HepG2 (cell line): ENCODE measurements around the gene DDX10.

Experiments
- ASH2L ChIP-seq: fragments of 300-600, 200-600 bp; sonication (generic); IDR thresholded peaks from 2 replicates; pipeline ENCODE4 v1.7.0; 2017; ENCODE audit warnings: low read depth, mild to moderate bottlenecking, moderate library complexity, mixed read lengths, low read length; ENCODE audit not compliant: insufficient read length
- JUN ChIP-seq: sonication (generic); formaldehyde crosslinking; IDR thresholded peaks from 2 replicates; pipeline ENCODE4 v1.4.0; 2020; ENCODE audit warnings: mild to moderate bottlenecking, missing genetic modification reagents
- MAFG ChIP-seq: sonication (generic); formaldehyde crosslinking; IDR thresholded peaks from 2 replicates; pipeline ENCODE4 v1.5.1; 2020; ENCODE audit warnings: mild to moderate bottlenecking, missing genetic modification reagents
- SP1 ChIP-seq, 2 experiments: fragments of 450-650 bp in 1 of 2; sonication (generic) in 1 of 2; formaldehyde crosslinking in 1 of 2; IDR thresholded peaks; 2 replicates each; pipeline versions ENCODE4 v1.4.0 to v1.6.1; 2016 to 2020; ENCODE audit warnings: missing genetic modification reagents in 1 of 2
- TIGD3 ChIP-seq: sonication (generic); formaldehyde crosslinking; IDR thresholded peaks from 2 replicates; pipeline ENCODE4 v1.5.1; 2020; ENCODE audit warnings: mild to moderate bottlenecking, missing genetic modification reagents, borderline replicate concordance
- USF2 ChIP-seq, 2 experiments: sonication (generic) in 1 of 2; formaldehyde crosslinking in 1 of 2; IDR thresholded peaks; 2 replicates each; pipeline versions ENCODE4 v1.5.1 to v1.6.1; 2011 to 2020; ENCODE audit warnings: borderline replicate concordance in 1 of 2, low read depth in 1 of 2, low read length in 1 of 2, mild to moderate bottlenecking in 1 of 2, missing genetic modification reagents in 1 of 2, moderate library complexity in 1 of 2
- YY1 ChIP-seq: IDR thresholded peaks from 2 replicates; pipeline ENCODE4 v1.6.1; 2011; ENCODE audit warnings: low read length, low read depth, moderate library complexity, mild to moderate bottlenecking; ENCODE audit not compliant: insufficient read depth, insufficient replicate concordance
- ZBTB37 ChIP-seq: sonication (generic); formaldehyde crosslinking; IDR thresholded peaks from 2 replicates; pipeline ENCODE4 v1.4.0; 2020; ENCODE audit warnings: mild to moderate bottlenecking, missing genetic modification reagents
- ZBTB43 ChIP-seq: sonication (generic); formaldehyde crosslinking; conservative IDR thresholded peaks from 2 replicates; pipeline ENCODE4 v1.4.0; 2020; ENCODE audit warnings: missing genetic modification reagents
- ZNF274 ChIP-seq: sonication (generic); formaldehyde crosslinking; IDR thresholded peaks from 2 replicates; pipeline ENCODE4 v1.5.1; 2020; ENCODE audit warnings: mild to moderate bottlenecking, missing genetic modification reagents
- ZNF281 ChIP-seq: sonication (generic); formaldehyde crosslinking; IDR thresholded peaks from 2 replicates; pipeline ENCODE4 v1.4.0; 2020; ENCODE audit warnings: missing genetic modification reagents, borderline replicate concordance
- TF ChIP-seq, protein P1 (sequence below): sonication (generic); formaldehyde crosslinking; IDR thresholded peaks from 2 replicates; pipeline ENCODE4 v1.4.0; 2020; ENCODE audit warnings: missing genetic modification reagents
- TF ChIP-seq, protein P2 (sequence below): sonication (generic); formaldehyde crosslinking; IDR thresholded peaks from 2 replicates; pipeline ENCODE4 v1.5.0; 2020; ENCODE audit warnings: mild to moderate bottlenecking, missing genetic modification reagents, moderate library complexity

DNA sequence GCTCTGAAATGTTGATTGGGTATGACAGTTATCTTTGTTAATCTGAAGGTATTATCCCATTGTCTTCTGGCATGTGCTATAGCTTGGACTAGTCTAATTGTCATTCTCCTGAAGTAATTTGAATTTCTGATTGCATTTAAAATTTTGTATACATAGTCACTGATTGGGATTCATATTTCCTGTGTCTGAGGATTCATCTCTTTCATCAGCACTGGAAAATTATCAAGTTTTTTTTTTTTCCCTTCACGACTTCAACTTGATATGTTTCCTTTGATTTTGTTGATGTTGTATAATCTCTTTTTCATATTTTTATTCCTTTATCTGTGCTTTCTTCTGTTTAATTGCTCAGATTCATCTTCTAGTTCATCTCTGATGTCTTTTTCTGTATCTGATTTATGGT lies 104.1 kb downstream of the DDX10 start:
- TF ChIP-seq ASH2L (no peak), SP1 (IDR thresholded peaks at IDR 0.05) (no peak), SP1 (CRISPR knock-in tag; IDR thresholded peaks at IDR 0.05) (no peak), ZBTB37 (CRISPR knock-in tag) (no peak), TIGD3 (CRISPR knock-in tag) (no peak), MAFG (CRISPR knock-in tag) (no peak), ZNF274 (CRISPR knock-in tag) (no peak), ZBTB43 (CRISPR knock-in tag) (no peak), USF2 (IDR thresholded peaks at IDR 0.05; ENCODE audit: low read depth, low read length) (no peak), USF2 (CRISPR knock-in tag; IDR thresholded peaks at IDR 0.05; ENCODE audit: borderline replicate concordance) (no peak), JUN (CRISPR knock-in tag) (no peak), YY1 (no peak), ZNF281 (CRISPR knock-in tag) (no peak)
- TF ChIP-seq, protein P1, sequence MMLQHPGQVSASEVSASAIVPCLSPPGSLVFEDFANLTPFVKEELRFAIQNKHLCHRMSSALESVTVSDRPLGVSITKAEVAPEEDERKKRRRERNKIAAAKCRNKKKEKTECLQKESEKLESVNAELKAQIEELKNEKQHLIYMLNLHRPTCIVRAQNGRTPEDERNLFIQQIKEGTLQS (CRISPR knock-in tag): no peak
- TF ChIP-seq, protein P2, sequence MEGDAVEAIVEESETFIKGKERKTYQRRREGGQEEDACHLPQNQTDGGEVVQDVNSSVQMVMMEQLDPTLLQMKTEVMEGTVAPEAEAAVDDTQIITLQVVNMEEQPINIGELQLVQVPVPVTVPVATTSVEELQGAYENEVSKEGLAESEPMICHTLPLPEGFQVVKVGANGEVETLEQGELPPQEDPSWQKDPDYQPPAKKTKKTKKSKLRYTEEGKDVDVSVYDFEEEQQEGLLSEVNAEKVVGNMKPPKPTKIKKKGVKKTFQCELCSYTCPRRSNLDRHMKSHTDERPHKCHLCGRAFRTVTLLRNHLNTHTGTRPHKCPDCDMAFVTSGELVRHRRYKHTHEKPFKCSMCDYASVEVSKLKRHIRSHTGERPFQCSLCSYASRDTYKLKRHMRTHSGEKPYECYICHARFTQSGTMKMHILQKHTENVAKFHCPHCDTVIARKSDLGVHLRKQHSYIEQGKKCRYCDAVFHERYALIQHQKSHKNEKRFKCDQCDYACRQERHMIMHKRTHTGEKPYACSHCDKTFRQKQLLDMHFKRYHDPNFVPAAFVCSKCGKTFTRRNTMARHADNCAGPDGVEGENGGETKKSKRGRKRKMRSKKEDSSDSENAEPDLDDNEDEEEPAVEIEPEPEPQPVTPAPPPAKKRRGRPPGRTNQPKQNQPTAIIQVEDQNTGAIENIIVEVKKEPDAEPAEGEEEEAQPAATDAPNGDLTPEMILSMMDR (CRISPR knock-in tag): no peak
